ENCODE data around the gene TEKT2. TPM values are rescaled to one million over a fixed set of nuclear protein-coding genes. Genes with fewer than 3 reads are reported as not detected.

TEKT2 gene
- total RNA-seq, 1 experiment from 2014 or later, result 0.20 TPM

DNA sequence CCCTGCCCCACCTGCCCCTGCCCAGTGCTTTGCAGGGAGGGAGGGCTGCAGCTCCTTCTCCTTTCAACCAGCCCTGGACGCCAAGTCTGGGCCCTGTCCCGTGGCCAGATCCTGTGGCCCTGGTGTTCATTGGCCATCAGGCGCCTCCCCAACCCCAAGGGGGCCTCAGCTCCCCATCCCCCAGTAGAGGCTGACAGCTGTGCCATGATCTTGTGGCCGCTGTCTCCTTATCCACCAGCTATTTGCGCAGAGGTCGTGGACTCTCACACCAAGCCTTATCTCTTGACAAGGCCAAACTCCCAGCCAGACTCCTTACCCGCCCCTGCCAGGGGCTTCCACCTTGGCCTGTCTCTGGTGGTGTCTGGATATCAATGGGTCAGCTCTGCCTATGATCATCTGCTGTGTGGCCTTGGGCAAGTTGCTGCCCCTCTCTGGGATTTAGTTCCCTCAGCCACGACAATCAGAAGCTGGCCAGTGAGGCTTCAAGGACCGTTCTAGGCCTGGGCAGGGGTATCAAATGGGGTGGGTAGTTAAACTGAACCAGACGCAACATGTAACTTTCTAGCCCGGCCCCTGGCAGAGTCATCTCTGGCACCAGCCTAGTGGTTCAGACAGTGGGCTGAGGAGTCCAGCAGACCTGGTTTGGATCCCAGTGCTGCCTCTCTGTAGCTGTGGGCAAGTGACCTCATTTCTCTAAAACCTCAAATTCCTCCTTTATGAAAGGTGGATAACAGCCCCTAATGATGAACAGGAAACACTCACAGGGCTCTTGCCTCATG lies 44.4 kb downstream of the TEKT2 start:
- Histone ChIP-seq H3K79me1 (ENCODE audit: insufficient read depth, low read depth, low read length, poor library complexity, severe bottlenecking) (no peaks in the 10 kb centered on the region), H4K91ac (ENCODE audit: insufficient read length, low read depth, low read length) (no peak overlapping the region), H3K18ac (ENCODE audit: insufficient read length, low read depth, low read length) (no peak overlapping the region), H2BK12ac (ENCODE audit: insufficient read length, low read depth, low read length) (no peak overlapping the region), H3K23ac (ENCODE audit: insufficient read length, low read depth, low read length) (no peak overlapping the region), H3K4me2 (ENCODE audit: insufficient read depth, insufficient read length, low read length) (no peak overlapping the region), H2BK120ac (ENCODE audit: low read depth, low read length, poor library complexity, severe bottlenecking) (no peak overlapping the region), H2BK15ac (ENCODE audit: low read depth, low read length) (no peak overlapping the region), H3K56ac (ENCODE audit: insufficient read length, low read depth, low read length) (no peak overlapping the region), H4K20me1 (ENCODE audit: control insufficient read depth, insufficient read depth, insufficient read length) (no peaks in the 10 kb centered on the region), H3K27me3 (ENCODE audit: insufficient read depth, low read length) (peaks cover 16% of the 10 kb centered on the region; the same call in 1 of the 2 replicates), H3K9ac (ENCODE audit: extremely low read depth, insufficient read length, low read length) (no peak overlapping the region), H2AK5ac (ENCODE audit: insufficient read length, low read length) (no peak overlapping the region), H4K8ac (replicated peaks; ENCODE audit: insufficient read length, low read depth, low read length) (no peak overlapping the region), H3K27ac (ENCODE audit: insufficient read length, low read depth, low read length) (no peak overlapping the region), H4K5ac (ENCODE audit: insufficient read length, low read depth, low read length) (no peak overlapping the region), H3K9me3 (ENCODE audit: control insufficient read depth, low read depth, low read length) (no peaks in the 10 kb centered on the region), H2BK20ac (ENCODE audit: low read depth, low read length, poor library complexity, severe bottlenecking) (no peak overlapping the region), H3K4me1 (ENCODE audit: insufficient read depth, low read length) (peaks cover 2% of the 10 kb centered on the region; the same call in 1 of the 2 replicates), H3K4ac (ENCODE audit: low read depth, low read length) (no peak overlapping the region), H3K79me2 (ENCODE audit: insufficient read depth, low read length) (no peaks in the 10 kb centered on the region), H3T11ph (ENCODE audit: low read length) (no peak overlapping the region), H2AFZ (ENCODE audit: low read length) (no peak overlapping the region), H3K23me2 (ENCODE audit: insufficient read length, low read depth, low read length, poor library complexity, severe bottlenecking) (peaks cover 2% of the 10 kb centered on the region), H3K14ac (ENCODE audit: insufficient read depth, low read length) (no peak overlapping the region), H2BK5ac (ENCODE audit: insufficient read length, low read length) (no peak overlapping the region)
- no peaks in the 10 kb centered on the region; a peak in 1 of 5 replicates for H3K9me3 Mint-ChIP-seq
- H3K4me3 Mint-ChIP-seq, result no peak overlapping the region
- H3K27me3 Mint-ChIP-seq (ENCODE audit: low read depth), result peaks cover 31% of the 10 kb centered on the region
- H3K27ac Mint-ChIP-seq, result no peak overlapping the region; a peak in 1 of 7 replicates
- DNase-seq, result no peak
- TF ChIP-seq, protein P1, sequence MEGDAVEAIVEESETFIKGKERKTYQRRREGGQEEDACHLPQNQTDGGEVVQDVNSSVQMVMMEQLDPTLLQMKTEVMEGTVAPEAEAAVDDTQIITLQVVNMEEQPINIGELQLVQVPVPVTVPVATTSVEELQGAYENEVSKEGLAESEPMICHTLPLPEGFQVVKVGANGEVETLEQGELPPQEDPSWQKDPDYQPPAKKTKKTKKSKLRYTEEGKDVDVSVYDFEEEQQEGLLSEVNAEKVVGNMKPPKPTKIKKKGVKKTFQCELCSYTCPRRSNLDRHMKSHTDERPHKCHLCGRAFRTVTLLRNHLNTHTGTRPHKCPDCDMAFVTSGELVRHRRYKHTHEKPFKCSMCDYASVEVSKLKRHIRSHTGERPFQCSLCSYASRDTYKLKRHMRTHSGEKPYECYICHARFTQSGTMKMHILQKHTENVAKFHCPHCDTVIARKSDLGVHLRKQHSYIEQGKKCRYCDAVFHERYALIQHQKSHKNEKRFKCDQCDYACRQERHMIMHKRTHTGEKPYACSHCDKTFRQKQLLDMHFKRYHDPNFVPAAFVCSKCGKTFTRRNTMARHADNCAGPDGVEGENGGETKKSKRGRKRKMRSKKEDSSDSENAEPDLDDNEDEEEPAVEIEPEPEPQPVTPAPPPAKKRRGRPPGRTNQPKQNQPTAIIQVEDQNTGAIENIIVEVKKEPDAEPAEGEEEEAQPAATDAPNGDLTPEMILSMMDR (conservative IDR thresholded peaks at IDR 0.05), result no peak
- no CpG with 5 or more reads among the region's 11 CpGs for WGBS (ENCODE audit: extremely low coverage, insufficient read length, low lambda C conversion rate)
- H3K36me3 Mint-ChIP-seq (ENCODE audit: insufficient read depth in 1 of 3, low read depth in 3 of 3), result no peaks in the 10 kb centered on the region
- peaks cover 12 to 15% of the 10 kb centered on the region in 2 experiments for H3K4me1 Mint-ChIP-seq

Data from H9 (cell line).